GM21619 (cell line): ENCODE results near the gene MRPS31.
A peak's percentile ranks its signal among the peaks of the same experiment; 100 is the strongest.
"Not testable (repeated sequence)": the region's sequence is repeated elsewhere in the genome, so short reads cannot be mapped to it uniquely, and the experiment has no call there.

Experiments used
- ATAC-seq: cut with Tn5 transposase; IDR thresholded peaks from one replicate; pipeline ENCODE4 v1.9.1; 2021; ENCODE audit not compliant: unreplicated experiment

The MRPS31 gene

GRCh38 chr13:40789275-40790153, 18.5 kb upstream of the MRPS31 start, which contains the start of gene SLC25A15:
TSS of gene SLC25A15 (plus strand) at chr13:40789611. CDS start at chr13:40793227, 3,616 bp downstream.
- peak; percentile 83 for ATAC-seq

- ATAC-seq = not testable (repeated sequence)
These were observed 17.7 kb upstream of the MRPS31 start for GRCh38 chr13:40788540-40789274.

GRCh38 chr13:40787062-40787461, 16.1 kb upstream of the MRPS31 start:
- no peak for ATAC-seq

GRCh38 chr13:40786568-40786996, 15.6 kb upstream of the MRPS31 start:
- ATAC-seq = no peak

GRCh38 chr13:40784540-40784939, 13.6 kb upstream of the MRPS31 start:
- no peak for ATAC-seq

GRCh38 chr13:40782971-40783370, 12.0 kb upstream of the MRPS31 start:
- not testable (repeated sequence) for ATAC-seq

GRCh38 chr13:40781717-40782116, 10.7 kb upstream of the MRPS31 start:
- no peak for ATAC-seq

GRCh38 chr13:40780822-40781401, 9.9 kb upstream of the MRPS31 start:
- no peak for ATAC-seq

- ATAC-seq = no peak
These were observed 8.9 kb upstream of the MRPS31 start for GRCh38 chr13:40779796-40780285.

- ATAC-seq = no peak
These were observed 8.1 kb upstream of the MRPS31 start for GRCh38 chr13:40779049-40779448.

- ATAC-seq = no peak
These were observed 6.8 kb upstream of the MRPS31 start for GRCh38 chr13:40777809-40778175.

GRCh38 chr13:40777166-40777808, 6.3 kb upstream of the MRPS31 start:
- peak; percentile 82 for ATAC-seq

- peak; percentile 50 for ATAC-seq
These were observed 5.7 kb upstream of the MRPS31 start for GRCh38 chr13:40776681-40777165.

GRCh38 chr13:40776232-40776631, 5.2 kb upstream of the MRPS31 start:
- no peak for ATAC-seq

GRCh38 chr13:40774672-40775071, 3.7 kb upstream of the MRPS31 start:
- no peak for ATAC-seq

GRCh38 chr13:40772765-40773473, 1.9 kb upstream of the MRPS31 start:
- ATAC-seq = no peak

- no peak for ATAC-seq
These were observed 419 bp downstream of the MRPS31 start for GRCh38 chr13:40770609-40770933.

GRCh38 chr13:40769970-40770369, 1.0 kb downstream of the MRPS31 start:
- no peak for ATAC-seq

- ATAC-seq = no peak
These were observed 5.4 kb downstream of the MRPS31 start for GRCh38 chr13:40765602-40766001.
